Activated naive CD4-positive, alpha-beta T cell treated with anti-CD3 and anti-CD28 coated beads, Interleukin-2, amount 10 ng/mL, durations not matched to agents 7 days and 5 days (primary cell): ENCODE measurements around the gene IGF1.

ENCODE experiments used
- CTCF ChIA-PET: fragments of 350-600 bp; sonication (Branson Sonifier 250); formaldehyde crosslinking; loops from one replicate; lab custom pipeline; 2021; ENCODE audit warnings: antibody characterized with exemption; lab: Charles Lee
- DNase-seq: peaks from one replicate; pipeline ENCODE4 v3.0.0-alpha.2; 2020
- H3K27ac Mint-ChIP-seq: one replicate; pipeline ENCODE4 v1.8.0; 2021; ENCODE audit warnings: mild to moderate bottlenecking, moderate library complexity, mixed read lengths
- H3K27me3 Mint-ChIP-seq: one replicate; pipeline ENCODE4 v1.8.0; 2021; ENCODE audit warnings: mild to moderate bottlenecking, mixed read lengths
- H3K36me3 Mint-ChIP-seq: one replicate; pipeline ENCODE4 v1.8.0; 2021; ENCODE audit warnings: mixed read lengths
- H3K4me1 Mint-ChIP-seq: one replicate; pipeline ENCODE4 v1.8.0; 2021; ENCODE audit warnings: mixed read lengths
- H3K4me3 Mint-ChIP-seq: one replicate; pipeline ENCODE4 v1.8.0; 2021; ENCODE audit warnings: mild to moderate bottlenecking, moderate library complexity, mixed read lengths
- H3K9me3 Mint-ChIP-seq: one replicate; pipeline ENCODE4 v1.8.0; 2021; ENCODE audit warnings: mixed read lengths

The IGF1 gene

GRCh38 chr12:102419094-102419764, 61.1 kb downstream of the IGF1 start:
- CTCF ChIA-PET: no interaction called here
- no peak for DNase-seq

GRCh38 chr12:102417055-102417454, 63.3 kb downstream of the IGF1 start:
- peaks cover 4% of the 10 kb centered on the region for H3K27me3 Mint-ChIP-seq
- H3K9me3 Mint-ChIP-seq: no peaks in the 10 kb centered on the region
- no peak overlapping the region for H3K27ac Mint-ChIP-seq
- DNase-seq: no peak
- H3K4me3 Mint-ChIP-seq: no peak overlapping the region
- no peaks in the 10 kb centered on the region for H3K36me3 Mint-ChIP-seq
- peaks cover 10% of the 10 kb centered on the region for H3K4me1 Mint-ChIP-seq
- CTCF ChIA-PET: no interaction called here

More at GRCh38 chr12:102419094-102419764, 61.1 kb downstream of the IGF1 start:
- Mint-ChIP-seq H3K4me3 (no peak overlapping the region), H3K9me3 (no peaks in the 10 kb centered on the region), H3K4me1 (peaks cover 13% of the 10 kb centered on the region), H3K27me3 (peaks cover 4% of the 10 kb centered on the region), H3K36me3 (no peaks in the 10 kb centered on the region), H3K27ac (no peak overlapping the region)

GRCh38 chr12:102415515-102415914, 64.8 kb downstream of the IGF1 start:
- peaks cover under 1% of the 10 kb centered on the region for H3K4me1 Mint-ChIP-seq
- no peak overlapping the region for H3K4me3 Mint-ChIP-seq
- no peak for DNase-seq
- no peaks in the 10 kb centered on the region for H3K9me3 Mint-ChIP-seq
- H3K36me3 Mint-ChIP-seq: no peaks in the 10 kb centered on the region
- no peak overlapping the region for H3K27ac Mint-ChIP-seq
- peaks cover 4% of the 10 kb centered on the region for H3K27me3 Mint-ChIP-seq
- CTCF ChIA-PET: no interaction called here

- no peaks in the 10 kb centered on the region for H3K27me3 Mint-ChIP-seq
- no peak overlapping the region for H3K4me3 Mint-ChIP-seq
- H3K9me3 Mint-ChIP-seq: no peaks in the 10 kb centered on the region
- H3K27ac Mint-ChIP-seq: no peak overlapping the region
- CTCF ChIA-PET: no interaction called here
- no peak for DNase-seq
- H3K4me1 Mint-ChIP-seq: no peaks in the 10 kb centered on the region
- no peaks in the 10 kb centered on the region for H3K36me3 Mint-ChIP-seq
Measured at GRCh38 chr12:102413396-102413795, 67.0 kb downstream of the IGF1 start.

GRCh38 chr12:102410511-102410910, 69.9 kb downstream of the IGF1 start:
- no peaks in the 10 kb centered on the region for H3K36me3 Mint-ChIP-seq
- H3K4me3 Mint-ChIP-seq: no peak overlapping the region
- no peaks in the 10 kb centered on the region for H3K9me3 Mint-ChIP-seq
- H3K27ac Mint-ChIP-seq: no peak overlapping the region
- no peaks in the 10 kb centered on the region for H3K4me1 Mint-ChIP-seq
- DNase-seq: no peak
- CTCF ChIA-PET: no interaction called here
- no peaks in the 10 kb centered on the region for H3K27me3 Mint-ChIP-seq

- no peak for DNase-seq
- H3K27ac Mint-ChIP-seq: no peak overlapping the region
- no peaks in the 10 kb centered on the region for H3K4me1 Mint-ChIP-seq
- H3K36me3 Mint-ChIP-seq: no peaks in the 10 kb centered on the region
- H3K27me3 Mint-ChIP-seq: no peaks in the 10 kb centered on the region
- no peak overlapping the region for H3K4me3 Mint-ChIP-seq
- CTCF ChIA-PET: no interaction called here
- H3K9me3 Mint-ChIP-seq: no peaks in the 10 kb centered on the region
Measured at GRCh38 chr12:102408487-102409297, 71.7 kb downstream of the IGF1 start.

- no peak overlapping the region for H3K4me3 Mint-ChIP-seq
- H3K27ac Mint-ChIP-seq: no peak overlapping the region
- no peaks in the 10 kb centered on the region for H3K36me3 Mint-ChIP-seq
- CTCF ChIA-PET: interaction anchor here (0.6 kb wide), 1 partner anchor 413 kb away, joined by 4 read pairs; no protein-coding TSS in a partner anchor
- no peaks in the 10 kb centered on the region for H3K27me3 Mint-ChIP-seq
- no peaks in the 10 kb centered on the region for H3K4me1 Mint-ChIP-seq
- no peak for DNase-seq
- no peaks in the 10 kb centered on the region for H3K9me3 Mint-ChIP-seq
Measured at GRCh38 chr12:102407776-102408486, 72.4 kb downstream of the IGF1 start.

GRCh38 chr12:102406033-102406584, 74.3 kb downstream of the IGF1 start:
- no peak for DNase-seq
- no peak overlapping the region for H3K27ac Mint-ChIP-seq
- no peaks in the 10 kb centered on the region for H3K36me3 Mint-ChIP-seq
- no peaks in the 10 kb centered on the region for H3K4me1 Mint-ChIP-seq
- CTCF ChIA-PET: no interaction called here
- H3K27me3 Mint-ChIP-seq: no peaks in the 10 kb centered on the region
- no peak overlapping the region for H3K4me3 Mint-ChIP-seq
- no peaks in the 10 kb centered on the region for H3K9me3 Mint-ChIP-seq

GRCh38 chr12:102401087-102401486, 79.3 kb downstream of the IGF1 start:
- Mint-ChIP-seq H3K4me1 (no peaks in the 10 kb centered on the region), H3K9me3 (no peaks in the 10 kb centered on the region), H3K36me3 (no peaks in the 10 kb centered on the region), H3K4me3 (no peak overlapping the region), H3K27me3 (peaks cover 4% of the 10 kb centered on the region), H3K27ac (no peak overlapping the region)
- DNase-seq: no peak
- CTCF ChIA-PET: no interaction called here

- Mint-ChIP-seq H3K27ac (no peak overlapping the region), H3K36me3 (no peaks in the 10 kb centered on the region), H3K27me3 (peaks cover 4% of the 10 kb centered on the region), H3K4me1 (no peaks in the 10 kb centered on the region), H3K9me3 (no peaks in the 10 kb centered on the region), H3K4me3 (no peak overlapping the region)
- CTCF ChIA-PET: no interaction called here
- DNase-seq: no peak
Measured at GRCh38 chr12:102399653-102400052, 80.7 kb downstream of the IGF1 start.

- H3K4me3 Mint-ChIP-seq: no peak overlapping the region
- no peaks in the 10 kb centered on the region for H3K36me3 Mint-ChIP-seq
- DNase-seq: no peak
- no peak overlapping the region for H3K27ac Mint-ChIP-seq
- CTCF ChIA-PET: no interaction called here
- no peaks in the 10 kb centered on the region for H3K4me1 Mint-ChIP-seq
- H3K27me3 Mint-ChIP-seq: peaks cover 8% of the 10 kb centered on the region
- H3K9me3 Mint-ChIP-seq: no peaks in the 10 kb centered on the region
Measured at GRCh38 chr12:102396276-102396675, 84.1 kb downstream of the IGF1 start.

- Mint-ChIP-seq H3K27me3 (peaks cover 8% of the 10 kb centered on the region), H3K9me3 (no peaks in the 10 kb centered on the region), H3K4me3 (no peak overlapping the region), H3K4me1 (no peaks in the 10 kb centered on the region), H3K27ac (no peak overlapping the region), H3K36me3 (no peaks in the 10 kb centered on the region)
- CTCF ChIA-PET: no interaction called here
- no peak for DNase-seq
Measured at GRCh38 chr12:102394200-102394599, 86.2 kb downstream of the IGF1 start.

GRCh38 chr12:102390068-102390467, 90.3 kb downstream of the IGF1 start:
- no peak overlapping the region for H3K4me3 Mint-ChIP-seq
- H3K27me3 Mint-ChIP-seq: peaks cover 4% of the 10 kb centered on the region
- no peak overlapping the region for H3K27ac Mint-ChIP-seq
- CTCF ChIA-PET: no interaction called here
- H3K36me3 Mint-ChIP-seq: no peaks in the 10 kb centered on the region
- no peaks in the 10 kb centered on the region for H3K9me3 Mint-ChIP-seq
- H3K4me1 Mint-ChIP-seq: no peaks in the 10 kb centered on the region
- DNase-seq: no peak

GRCh38 chr12:102388469-102388868, 91.9 kb downstream of the IGF1 start:
- Mint-ChIP-seq H3K27ac (no peak overlapping the region), H3K27me3 (peaks cover 4% of the 10 kb centered on the region), H3K4me1 (no peaks in the 10 kb centered on the region), H3K9me3 (no peaks in the 10 kb centered on the region), H3K36me3 (no peaks in the 10 kb centered on the region), H3K4me3 (no peak overlapping the region)
- no peak for DNase-seq
- CTCF ChIA-PET: no interaction called here
